Activated CD4-positive, alpha-beta memory T cell treated with anti-CD3 and anti-CD28 coated beads, Interleukin-2, amount 10 ng/mL, durations not matched to agents 7 days and 5 days (primary cell): ENCODE data around the gene GALNT4. TPM values are rescaled to one million over a fixed set of nuclear protein-coding genes. Genes with fewer than 3 reads are reported as not detected.

Source experiments
- CTCF ChIA-PET: fragments of 350-600 bp; sonication (Branson Sonifier 250); formaldehyde crosslinking; loops from one replicate; lab custom pipeline; 2021; ENCODE audit warnings: antibody characterized with exemption, inconsistent platforms; lab: Charles Lee
- POLR2A ChIA-PET: fragments of 350-600 bp; sonication (Branson Sonifier 250); formaldehyde crosslinking; loops from one replicate; lab custom pipeline; 2021; ENCODE audit warnings: antibody characterized with exemption; lab: Charles Lee
- DNase-seq: peaks from one replicate; pipeline ENCODE4 v3.0.0-alpha.2; 2020
- H3K27ac Mint-ChIP-seq: one replicate; pipeline ENCODE4 v1.8.0; 2021; ENCODE audit warnings: mild to moderate bottlenecking, mixed read lengths
- H3K27me3 Mint-ChIP-seq: one replicate; pipeline ENCODE4 v1.8.0; 2021; ENCODE audit warnings: mixed read lengths
- H3K36me3 Mint-ChIP-seq: one replicate; pipeline ENCODE4 v1.8.0; 2021; ENCODE audit warnings: low read depth, mixed read lengths
- H3K4me1 Mint-ChIP-seq: one replicate; pipeline ENCODE4 v1.8.0; 2021; ENCODE audit warnings: mixed read lengths
- H3K4me3 Mint-ChIP-seq: one replicate; pipeline ENCODE4 v1.8.0; 2021; ENCODE audit warnings: mild to moderate bottlenecking, mixed read lengths
- H3K9me3 Mint-ChIP-seq: one replicate; pipeline ENCODE4 v1.8.0; 2021; ENCODE audit warnings: mixed read lengths
- total RNA-seq, 2 experiments: library from RNA; stranded (reverse); gene quantifications; one replicate each; pipeline ENCODE4 v1.2.3, GENCODE V29; 2021

The GALNT4 gene
- total RNA-seq, 2 experiments from 2014 or later: 21.5 to 23.3 TPM

GRCh38 chr12:89546151-89546550 is 21.6 kb upstream of the GALNT4 start:
- DNase-seq: no peak
- H3K9me3 Mint-ChIP-seq: no peaks in the 10 kb centered on the region
- H3K27me3 Mint-ChIP-seq: no peaks in the 10 kb centered on the region
- H3K36me3 Mint-ChIP-seq: no peaks in the 10 kb centered on the region
- no peak overlapping the region for H3K27ac Mint-ChIP-seq
- peaks cover 9% of the 10 kb centered on the region for H3K4me1 Mint-ChIP-seq
- ChIA-PET CTCF (no interaction called here), POLR2A (no interaction called here)
- no peak overlapping the region for H3K4me3 Mint-ChIP-seq

- Mint-ChIP-seq H3K9me3 (no peaks in the 10 kb centered on the region), H3K36me3 (no peaks in the 10 kb centered on the region), H3K27me3 (no peaks in the 10 kb centered on the region)
These were observed 20.1 kb upstream of the GALNT4 start for GRCh38 chr12:89544681-89545184.

GRCh38 chr12:89544022-89544421 is 19.4 kb upstream of the GALNT4 start:
- ChIA-PET CTCF (interaction anchor here (0.6 to 2.7 kb wide), 21 partner anchors 9 to 703 kb away, joined by 3 to 21 read pairs (median 4); partner anchors contain the start of gene ATP2B1), POLR2A (interaction anchor here (1.1 to 1.9 kb wide), 2 partner anchors 18 to 165 kb away, joined by 3 to 6 read pairs; partner anchors contain the start of gene ATP2B1)
- H3K9me3 Mint-ChIP-seq: no peaks in the 10 kb centered on the region
- no peak overlapping the region for H3K4me3 Mint-ChIP-seq
- H3K27ac Mint-ChIP-seq: no peak overlapping the region
- H3K27me3 Mint-ChIP-seq: no peaks in the 10 kb centered on the region
- no peaks in the 10 kb centered on the region for H3K36me3 Mint-ChIP-seq
- peaks cover 9% of the 10 kb centered on the region for H3K4me1 Mint-ChIP-seq
- DNase-seq: no peak

More at GRCh38 chr12:89544681-89545184, 20.1 kb upstream of the GALNT4 start:
- Mint-ChIP-seq H3K4me1 (peaks cover 9% of the 10 kb centered on the region), H3K4me3 (no peak overlapping the region), H3K27ac (no peak overlapping the region)
- DNase-seq: no peak
- CTCF ChIA-PET: interaction anchor here (0.5 to 2.7 kb wide), 8 partner anchors 11 to 610 kb away, joined by 3 to 21 read pairs (median 4); no protein-coding TSS in a partner anchor
- POLR2A ChIA-PET: interaction anchor here (1.1 kb wide), 1 partner anchor 17 kb away, joined by 3 read pairs; no protein-coding TSS in a partner anchor

GRCh38 chr12:89542912-89543592 is 18.5 kb upstream of the GALNT4 start:
- CTCF ChIA-PET: interaction anchor here (0.7 to 2.7 kb wide), 21 partner anchors 10 to 621 kb away, joined by 3 to 21 read pairs (median 3); partner anchors contain the start of genes ATP2B1 and GALNT4
- H3K9me3 Mint-ChIP-seq: no peaks in the 10 kb centered on the region
- no peaks in the 10 kb centered on the region for H3K27me3 Mint-ChIP-seq
- POLR2A ChIA-PET: interaction anchor here (1.9 kb wide), 1 partner anchor 166 kb away, joined by 6 read pairs; the partner anchor contains the start of gene ATP2B1
- peaks cover 9% of the 10 kb centered on the region for H3K4me1 Mint-ChIP-seq
- H3K27ac Mint-ChIP-seq: no peak overlapping the region
- H3K36me3 Mint-ChIP-seq: no peaks in the 10 kb centered on the region
- peak; percentile 66 for DNase-seq
- no peak overlapping the region for H3K4me3 Mint-ChIP-seq

- POLR2A ChIA-PET: interaction anchor here (1.9 kb wide), 1 partner anchor 167 kb away, joined by 6 read pairs; the partner anchor contains the start of gene ATP2B1
- no peaks in the 10 kb centered on the region for H3K27me3 Mint-ChIP-seq
- H3K27ac Mint-ChIP-seq: no peak overlapping the region
- DNase-seq: no peak
- no peaks in the 10 kb centered on the region for H3K36me3 Mint-ChIP-seq
- CTCF ChIA-PET: interaction anchor here (1.1 to 2.7 kb wide), 7 partner anchors 296 to 622 kb away, joined by 3 to 21 read pairs (median 3); no protein-coding TSS in a partner anchor
- peaks cover 9% of the 10 kb centered on the region for H3K4me1 Mint-ChIP-seq
- H3K9me3 Mint-ChIP-seq: no peaks in the 10 kb centered on the region
- no peak overlapping the region for H3K4me3 Mint-ChIP-seq
These were observed 17.6 kb upstream of the GALNT4 start for GRCh38 chr12:89542236-89542635.

GRCh38 chr12:89540586-89540985 is 16.0 kb upstream of the GALNT4 start:
- CTCF ChIA-PET: interaction anchor here (1.2 kb wide), 1 partner anchor 562 kb away, joined by 5 read pairs; no protein-coding TSS in a partner anchor
- Mint-ChIP-seq H3K27ac (no peak overlapping the region), H3K27me3 (no peaks in the 10 kb centered on the region), H3K9me3 (no peaks in the 10 kb centered on the region), H3K36me3 (no peaks in the 10 kb centered on the region), H3K4me3 (no peak overlapping the region), H3K4me1 (peaks cover 9% of the 10 kb centered on the region)
- no peak for DNase-seq
- POLR2A ChIA-PET: no interaction called here

GRCh38 chr12:89539426-89540223 is 15.0 kb upstream of the GALNT4 start:
- Mint-ChIP-seq H3K27me3 (no peaks in the 10 kb centered on the region), H3K36me3 (no peaks in the 10 kb centered on the region), H3K4me1 (peaks cover 9% of the 10 kb centered on the region), H3K27ac (no peak overlapping the region), H3K9me3 (no peaks in the 10 kb centered on the region), H3K4me3 (no peak overlapping the region)
- ChIA-PET CTCF (interaction anchor here (0.7 kb wide), 2 partner anchors 22 to 79 kb away, joined by 3 to 4 read pairs; no protein-coding TSS in a partner anchor), POLR2A (no interaction called here)
- DNase-seq: no peak

- DNase-seq: no peak
- POLR2A ChIA-PET: no interaction called here
- Mint-ChIP-seq H3K27me3 (no peaks in the 10 kb centered on the region), H3K4me1 (peaks cover 9% of the 10 kb centered on the region), H3K4me3 (no peak overlapping the region), H3K27ac (no peak overlapping the region), H3K9me3 (no peaks in the 10 kb centered on the region), H3K36me3 (no peaks in the 10 kb centered on the region)
- CTCF ChIA-PET: interaction anchor here (0.7 to 1.1 kb wide), 2 partner anchors 9 to 78 kb away, joined by 4 read pairs; no protein-coding TSS in a partner anchor
These were observed 14.3 kb upstream of the GALNT4 start for GRCh38 chr12:89538897-89539296.

GRCh38 chr12:89537389-89537788 is 12.8 kb upstream of the GALNT4 start:
- ChIA-PET POLR2A (no interaction called here), CTCF (interaction anchor here (0.8 kb wide), 1 partner anchor 518 kb away, joined by 3 read pairs; no protein-coding TSS in a partner anchor)
- no peak for DNase-seq
- Mint-ChIP-seq H3K4me1 (peaks cover 4% of the 10 kb centered on the region), H3K9me3 (no peaks in the 10 kb centered on the region), H3K36me3 (no peaks in the 10 kb centered on the region), H3K4me3 (no peak overlapping the region), H3K27me3 (no peaks in the 10 kb centered on the region), H3K27ac (no peak overlapping the region)

GRCh38 chr12:89529738-89530137 is 5.1 kb upstream of the GALNT4 start:
- Mint-ChIP-seq H3K27me3 (no peaks in the 10 kb centered on the region), H3K4me1 (peaks cover 32% of the 10 kb centered on the region), H3K9me3 (no peaks in the 10 kb centered on the region), H3K27ac (peak overlapping the region; percentile 12), H3K4me3 (no peak overlapping the region), H3K36me3 (peaks cover 3% of the 10 kb centered on the region)
- POLR2A ChIA-PET: no interaction called here
- DNase-seq: no peak
- CTCF ChIA-PET: interaction anchor here (0.9 to 11.2 kb wide), 7 partner anchors 9 to 519 kb away, joined by 3 to 209 read pairs (median 4); no protein-coding TSS in a partner anchor

- POLR2A ChIA-PET: interaction anchor here (4.7 to 4.9 kb wide), 2 partner anchors 60 to 510 kb away, joined by 22 to 111 read pairs; no protein-coding TSS in a partner anchor
These were observed 3.8 kb upstream of the GALNT4 start for GRCh38 chr12:89528434-89528833.

More at GRCh38 chr12:89528434-89528833, 3.8 kb upstream of the GALNT4 start:
- CTCF ChIA-PET: interaction anchor here (1.6 to 11.2 kb wide), 8 partner anchors 40 to 518 kb away, joined by 3 to 209 read pairs (median 8); partner anchors contain the start of gene DUSP6
- Mint-ChIP-seq H3K9me3 (no peaks in the 10 kb centered on the region), H3K36me3 (peaks cover 15% of the 10 kb centered on the region), H3K4me3 (no peak overlapping the region), H3K27ac (no peak overlapping the region), H3K4me1 (peaks cover 41% of the 10 kb centered on the region), H3K27me3 (no peaks in the 10 kb centered on the region)
- DNase-seq: no peak
